ENCODE results near the gene KRTAP10-10. TPM values are rescaled to one million over a fixed set of nuclear protein-coding genes. Genes with fewer than 3 reads are reported as not detected.

KRTAP10-10 gene
- total and polyA plus RNA-seq, 2 experiments from 2014 or later, result not detected

GRCh38 chr21:44653656-44654575 lies 16.8 kb downstream of the KRTAP10-10 start:
- no peaks in the 10 kb centered on the region for H3K9me3 ChIP-seq (ENCODE audit: low read depth)
- TF ChIP-seq, protein P1, sequence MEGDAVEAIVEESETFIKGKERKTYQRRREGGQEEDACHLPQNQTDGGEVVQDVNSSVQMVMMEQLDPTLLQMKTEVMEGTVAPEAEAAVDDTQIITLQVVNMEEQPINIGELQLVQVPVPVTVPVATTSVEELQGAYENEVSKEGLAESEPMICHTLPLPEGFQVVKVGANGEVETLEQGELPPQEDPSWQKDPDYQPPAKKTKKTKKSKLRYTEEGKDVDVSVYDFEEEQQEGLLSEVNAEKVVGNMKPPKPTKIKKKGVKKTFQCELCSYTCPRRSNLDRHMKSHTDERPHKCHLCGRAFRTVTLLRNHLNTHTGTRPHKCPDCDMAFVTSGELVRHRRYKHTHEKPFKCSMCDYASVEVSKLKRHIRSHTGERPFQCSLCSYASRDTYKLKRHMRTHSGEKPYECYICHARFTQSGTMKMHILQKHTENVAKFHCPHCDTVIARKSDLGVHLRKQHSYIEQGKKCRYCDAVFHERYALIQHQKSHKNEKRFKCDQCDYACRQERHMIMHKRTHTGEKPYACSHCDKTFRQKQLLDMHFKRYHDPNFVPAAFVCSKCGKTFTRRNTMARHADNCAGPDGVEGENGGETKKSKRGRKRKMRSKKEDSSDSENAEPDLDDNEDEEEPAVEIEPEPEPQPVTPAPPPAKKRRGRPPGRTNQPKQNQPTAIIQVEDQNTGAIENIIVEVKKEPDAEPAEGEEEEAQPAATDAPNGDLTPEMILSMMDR (IDR thresholded peaks at IDR 0.05; ENCODE audit: low read depth, low read length), result no peak
- no peak for DNase-seq (ENCODE audit: low read depth in 1 of 2, low spot score in 1 of 2)
- H3K27ac ChIP-seq, result no peak overlapping the region
- no peaks in the 10 kb centered on the region for H3K36me3 ChIP-seq
- H3K27me3 ChIP-seq, result no peaks in the 10 kb centered on the region
- H3K4me1 ChIP-seq (ENCODE audit: low read depth), result no peaks in the 10 kb centered on the region
- H3K4me3 ChIP-seq, result no peak overlapping the region

- TF ChIP-seq, protein P1 (IDR thresholded peaks at IDR 0.05; ENCODE audit: low read depth, low read length), result no peak
- DNase-seq (ENCODE audit: low read depth in 1 of 2, low spot score in 1 of 2), result no peak
- no peak within 1 kb of the TSS for H3K4me3 ChIP-seq
- no peaks in the 10 kb centered on the region for H3K36me3 ChIP-seq
- H3K27me3 ChIP-seq, result no peaks in the 10 kb centered on the region
- H3K9me3 ChIP-seq (ENCODE audit: low read depth), result no peaks in the 10 kb centered on the region
- no peak within 1 kb of the TSS for H3K27ac ChIP-seq
- H3K4me1 ChIP-seq (ENCODE audit: low read depth), result no peaks in the 10 kb centered on the region
These were observed 17.5 kb downstream of the KRTAP10-10 start, which contains the start of gene KRTAP12-4 for GRCh38 chr21:44654576-44655175. KRTAP12-4 (minus strand) TSS chr21:44654659; CDS start chr21:44654614, 45 bp downstream.

DNA sequence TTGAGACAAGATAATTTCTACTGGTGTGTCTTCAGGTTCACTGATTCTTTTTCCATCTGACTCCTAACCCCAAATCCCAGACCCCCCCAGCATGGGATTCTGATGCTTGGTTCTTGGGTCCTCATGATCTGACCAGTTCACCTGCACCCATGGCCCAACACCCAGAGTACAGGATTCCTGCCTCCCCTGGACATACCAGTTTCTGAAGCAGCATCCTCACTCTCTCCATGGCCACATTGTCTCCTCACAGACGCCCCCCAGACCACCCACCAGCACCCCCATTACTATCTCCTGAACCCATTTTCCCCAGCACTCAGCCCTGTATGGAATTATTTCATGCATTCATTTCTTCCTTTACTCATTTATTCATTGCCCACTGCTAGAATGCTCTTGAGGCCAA lies 19.7 kb downstream of the KRTAP10-10 start:
- no peak for DNase-seq (ENCODE audit: low read depth in 1 of 2, low spot score in 1 of 2)
- no peak overlapping the region for H3K4me3 ChIP-seq
- TF ChIP-seq, protein P1 (IDR thresholded peaks at IDR 0.05; ENCODE audit: low read depth, low read length), result no peak

DNA sequence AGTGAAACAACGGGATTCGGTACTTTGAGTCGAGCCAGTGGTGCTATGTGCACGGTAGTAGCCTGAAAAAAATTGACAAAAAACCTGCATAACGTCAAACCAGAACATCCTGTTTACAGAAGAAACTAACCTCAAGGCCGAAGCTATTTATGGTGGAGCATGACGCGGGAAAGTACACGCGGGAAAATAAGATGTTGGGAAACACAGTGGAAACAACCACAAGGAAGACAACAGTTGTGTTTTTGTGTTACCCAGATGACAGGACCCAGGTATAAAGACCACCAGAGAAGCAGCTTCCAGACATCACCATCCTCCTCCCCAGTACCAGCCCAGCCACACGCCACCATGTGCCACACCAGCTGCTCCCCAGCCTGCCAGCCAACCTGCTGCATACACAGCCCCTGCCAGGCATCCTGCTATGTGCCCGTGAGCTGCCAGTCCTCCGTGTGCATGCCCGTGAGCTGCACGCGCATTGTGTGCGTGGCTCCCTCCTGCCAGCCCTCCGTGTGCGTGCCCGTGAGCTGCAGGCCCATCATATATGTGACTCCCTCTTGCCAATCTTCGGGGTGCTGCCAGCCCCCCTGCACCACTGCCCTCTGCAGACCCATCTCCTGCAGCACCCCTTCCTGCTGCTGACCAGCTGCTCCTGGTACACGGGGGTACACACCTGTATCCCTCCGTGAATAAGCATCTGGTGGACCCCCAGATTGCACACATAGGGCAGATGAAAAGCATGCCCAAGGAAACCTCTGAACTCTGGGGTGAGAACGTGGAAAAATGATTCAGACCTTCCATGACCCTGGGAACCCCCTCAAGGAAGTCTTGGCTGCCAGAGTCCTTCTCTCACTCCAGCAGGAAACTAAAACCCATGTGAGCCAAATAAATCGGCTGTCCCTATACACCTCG lies 20.7 kb downstream of the KRTAP10-10 start, which contains the start of gene KRTAP12-3:
KRTAP12-3 (plus strand) TSS at position 298 of the 906 bp plus-strand sequence; CDS start at position 346, 48 bp downstream.
- no peak for DNase-seq (ENCODE audit: low read depth in 1 of 2, low spot score in 1 of 2)
- TF ChIP-seq, protein P1 (IDR thresholded peaks at IDR 0.05; ENCODE audit: low read depth, low read length), result no peak
- H3K27me3 ChIP-seq, result no peaks in the 10 kb centered on the region
- no peak within 1 kb of the TSS for H3K4me3 ChIP-seq
- H3K27ac ChIP-seq, result no peak within 1 kb of the TSS
- H3K36me3 ChIP-seq, result no peaks in the 10 kb centered on the region
- no peaks in the 10 kb centered on the region for H3K9me3 ChIP-seq (ENCODE audit: low read depth)
- H3K4me1 ChIP-seq (ENCODE audit: low read depth), result no peaks in the 10 kb centered on the region

More for the DNA sequence above, 19.7 kb downstream of the KRTAP10-10 start:
- no peaks in the 10 kb centered on the region for H3K4me1 ChIP-seq (ENCODE audit: low read depth)
- H3K9me3 ChIP-seq (ENCODE audit: low read depth), result no peaks in the 10 kb centered on the region
- H3K27me3 ChIP-seq, result no peaks in the 10 kb centered on the region
- H3K36me3 ChIP-seq, result no peaks in the 10 kb centered on the region
- H3K27ac ChIP-seq, result no peak overlapping the region

DNA sequence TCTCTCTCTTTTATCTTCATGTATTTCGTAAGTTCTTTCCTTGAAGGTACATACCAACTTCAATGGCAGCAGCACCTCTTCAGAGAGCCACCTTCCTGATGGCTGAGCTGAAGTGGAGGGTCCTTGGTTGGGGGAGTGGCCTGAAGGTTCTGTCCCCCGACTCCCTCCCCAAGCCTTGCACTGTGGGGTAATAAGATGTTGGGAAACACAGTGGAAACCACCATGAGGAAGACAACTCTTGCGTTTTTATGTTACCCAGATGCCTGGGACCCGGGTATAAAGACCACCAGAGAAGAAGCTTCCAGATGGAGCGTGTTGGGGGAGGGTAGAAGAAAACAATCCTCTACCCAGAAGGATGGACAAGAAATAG lies 21.4 kb downstream of the KRTAP10-10 start:
- no peak for DNase-seq (ENCODE audit: low read depth in 1 of 2, low spot score in 1 of 2)
- no peaks in the 10 kb centered on the region for H3K27me3 ChIP-seq
- H3K9me3 ChIP-seq (ENCODE audit: low read depth), result no peaks in the 10 kb centered on the region
- TF ChIP-seq, protein P1 (IDR thresholded peaks at IDR 0.05; ENCODE audit: low read depth, low read length), result no peak
- no peak overlapping the region for H3K27ac ChIP-seq
- no peaks in the 10 kb centered on the region for H3K4me1 ChIP-seq (ENCODE audit: low read depth)
- no peak overlapping the region for H3K4me3 ChIP-seq
- H3K36me3 ChIP-seq, result no peaks in the 10 kb centered on the region
